ENCODE data around the gene SUPT20HL1.

GRCh38 chrX:24350217-24350616 is 10.2 kb upstream of the SUPT20HL1 start:
- TF ChIP-seq CTCF (conservative IDR thresholded peaks at IDR 0.05; ENCODE audit: low read depth, low read length) (no peak), FOS (IDR thresholded peaks at IDR 0.05; ENCODE audit: low read depth, low read length) (no peak), CHD1 (IDR thresholded peaks at IDR 0.05; ENCODE audit: low read depth, low read length) (no peak), POLR2A (IDR thresholded peaks at IDR 0.05; ENCODE audit: low read depth, low read length) (no peak), RFX5 (IDR thresholded peaks at IDR 0.05; ENCODE audit: low read depth, low read length) (no peak), BHLHE40 (IDR thresholded peaks at IDR 0.05; ENCODE audit: low read depth, low read length) (no peak), CEBPB (IDR thresholded peaks at IDR 0.05; ENCODE audit: low read depth, low read length) (no peak), MXI1 (IDR thresholded peaks at IDR 0.05; ENCODE audit: borderline replicate concordance, low read depth, low read length) (no peak), RAD21 (IDR thresholded peaks at IDR 0.05; ENCODE audit: low read length) (no peak), ELK1 (IDR thresholded peaks at IDR 0.05; ENCODE audit: borderline replicate concordance, low read depth, low read length) (no peak), USF2 (IDR thresholded peaks at IDR 0.05; ENCODE audit: low read depth, low read length) (no peak), RCOR1 (IDR thresholded peaks at IDR 0.05; ENCODE audit: insufficient replicate concordance, low read length) (no peak), MAFK (IDR thresholded peaks at IDR 0.05; ENCODE audit: low read depth, low read length) (no peak), MAZ (IDR thresholded peaks at IDR 0.05; ENCODE audit: borderline replicate concordance, low read depth, low read length) (no peak)

All from IMR-90 (cell line).